Measurements from ENCODE around the gene CCDC121.

CCDC121 gene

GRCh38 chr2:27581417-27582128 lies 47.2 kb downstream of the CCDC121 start:
- DNase-seq: no peak

Data from activated CD4-positive, alpha-beta T cell treated with anti-CD3 and anti-CD28 coated beads, Interleukin-2, amount 50 U/mL, for 16 hours (primary cell).